SK-N-SH treated with all-trans-retinoic acid at 6 μM for 48 hours (cell line): ENCODE results near the gene TRIM25.

Source experiments
- CSDC2 ChIP-seq: fragments of 250-450 bp; sonication (Bioruptor Pico); IDR thresholded peaks from 2 replicates; pipeline ENCODE4 v1.5.0; 2020; ENCODE audit warnings: mild to moderate bottlenecking, moderate library complexity
- PPARA ChIP-seq: fragments of 250-450 bp; sonication (Bioruptor Pico); IDR thresholded peaks from 2 replicates; pipeline ENCODE4 v1.5.0; 2020; ENCODE audit warnings: mild to moderate bottlenecking, borderline replicate concordance
- TOX ChIP-seq: fragments of 250-450 bp; sonication (Bioruptor Pico); IDR thresholded peaks from 2 replicates; pipeline ENCODE4 v1.8.0; 2021; ENCODE audit warnings: mild to moderate bottlenecking, moderate library complexity, borderline replicate concordance
- ZFP30 ChIP-seq: fragments of 450-650 bp; formaldehyde crosslinking; IDR thresholded peaks from 2 replicates; pipeline ENCODE4 v1.5.0; 2022; ENCODE audit warnings: mild to moderate bottlenecking, moderate library complexity
- ZNF565 ChIP-seq: fragments of 450-650 bp; formaldehyde crosslinking; conservative IDR thresholded peaks from 2 replicates; pipeline ENCODE4 v1.5.0; 2020; ENCODE audit warnings: low read depth, mild to moderate bottlenecking, moderate library complexity
- TF ChIP-seq, protein P1 (sequence below): fragments of 250-450 bp; sonication (Bioruptor Pico); IDR thresholded peaks from 2 replicates; pipeline ENCODE4 v1.5.1; 2020; ENCODE audit warnings: low read depth, mild to moderate bottlenecking, moderate library complexity
- TF ChIP-seq, protein P2 (sequence below): fragments of 250-450 bp; sonication (Bioruptor Pico); IDR thresholded peaks from 2 replicates; pipeline ENCODE4 v1.8.0; 2020; ENCODE audit warnings: mild to moderate bottlenecking, moderate library complexity, borderline replicate concordance
- TF ChIP-seq, protein P3 (sequence below): fragments of 250-450 bp; sonication (Bioruptor Pico); IDR thresholded peaks from 2 replicates; pipeline ENCODE4 v1.5.0; 2020; ENCODE audit warnings: mild to moderate bottlenecking, moderate library complexity
- TF ChIP-seq, protein P4 (sequence below): fragments of 250-450 bp; sonication (Bioruptor Pico); IDR thresholded peaks from 2 replicates; pipeline ENCODE4 v1.8.0; 2021; ENCODE audit warnings: low read depth, mild to moderate bottlenecking, moderate library complexity, borderline replicate concordance

DNA sequence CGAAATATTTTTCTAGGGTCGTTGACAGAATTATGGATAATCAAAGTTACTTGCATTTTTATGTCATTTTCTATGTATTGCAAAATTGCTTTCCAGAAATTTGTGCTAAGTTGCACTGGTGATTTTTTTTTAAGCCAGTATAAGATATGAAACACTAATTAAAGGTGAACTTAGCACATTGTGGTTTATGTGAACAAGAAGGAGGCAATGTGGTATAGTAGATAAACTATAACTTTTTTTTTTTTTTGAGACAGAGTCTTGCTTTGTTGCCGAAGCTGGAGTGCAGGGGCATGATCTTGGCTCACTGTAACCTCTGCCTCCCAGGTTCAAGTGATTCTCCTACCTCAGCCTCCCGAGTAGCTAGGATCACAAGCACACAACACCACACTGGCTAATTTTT is 66.7 kb downstream of the TRIM25 start:
- TF ChIP-seq, protein P1, sequence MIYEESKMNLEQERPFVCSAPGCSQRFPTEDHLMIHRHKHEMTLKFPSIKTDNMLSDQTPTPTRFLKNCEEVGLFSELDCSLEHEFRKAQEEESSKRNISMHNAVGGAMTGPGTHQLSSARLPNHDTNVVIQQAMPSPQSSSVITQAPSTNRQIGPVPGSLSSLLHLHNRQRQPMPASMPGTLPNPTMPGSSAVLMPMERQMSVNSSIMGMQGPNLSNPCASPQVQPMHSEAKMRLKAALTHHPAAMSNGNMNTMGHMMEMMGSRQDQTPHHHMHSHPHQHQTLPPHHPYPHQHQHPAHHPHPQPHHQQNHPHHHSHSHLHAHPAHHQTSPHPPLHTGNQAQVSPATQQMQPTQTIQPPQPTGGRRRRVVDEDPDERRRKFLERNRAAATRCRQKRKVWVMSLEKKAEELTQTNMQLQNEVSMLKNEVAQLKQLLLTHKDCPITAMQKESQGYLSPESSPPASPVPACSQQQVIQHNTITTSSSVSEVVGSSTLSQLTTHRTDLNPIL (CRISPR knock-in tag), result no peak
- TF ChIP-seq CSDC2 (CRISPR knock-in tag) (no peak), ZFP30 (no peak), ZNF565 (CRISPR knock-in tag) (no peak), PPARA (CRISPR knock-in tag) (no peak), TOX (no peak)
- TF ChIP-seq, protein P2, sequence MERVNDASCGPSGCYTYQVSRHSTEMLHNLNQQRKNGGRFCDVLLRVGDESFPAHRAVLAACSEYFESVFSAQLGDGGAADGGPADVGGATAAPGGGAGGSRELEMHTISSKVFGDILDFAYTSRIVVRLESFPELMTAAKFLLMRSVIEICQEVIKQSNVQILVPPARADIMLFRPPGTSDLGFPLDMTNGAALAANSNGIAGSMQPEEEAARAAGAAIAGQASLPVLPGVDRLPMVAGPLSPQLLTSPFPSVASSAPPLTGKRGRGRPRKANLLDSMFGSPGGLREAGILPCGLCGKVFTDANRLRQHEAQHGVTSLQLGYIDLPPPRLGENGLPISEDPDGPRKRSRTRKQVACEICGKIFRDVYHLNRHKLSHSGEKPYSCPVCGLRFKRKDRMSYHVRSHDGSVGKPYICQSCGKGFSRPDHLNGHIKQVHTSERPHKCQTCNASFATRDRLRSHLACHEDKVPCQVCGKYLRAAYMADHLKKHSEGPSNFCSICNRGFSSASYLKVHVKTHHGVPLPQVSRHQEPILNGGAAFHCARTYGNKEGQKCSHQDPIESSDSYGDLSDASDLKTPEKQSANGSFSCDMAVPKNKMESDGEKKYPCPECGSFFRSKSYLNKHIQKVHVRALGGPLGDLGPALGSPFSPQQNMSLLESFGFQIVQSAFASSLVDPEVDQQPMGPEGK (CRISPR knock-in tag), result no peak
- TF ChIP-seq, protein P3, sequence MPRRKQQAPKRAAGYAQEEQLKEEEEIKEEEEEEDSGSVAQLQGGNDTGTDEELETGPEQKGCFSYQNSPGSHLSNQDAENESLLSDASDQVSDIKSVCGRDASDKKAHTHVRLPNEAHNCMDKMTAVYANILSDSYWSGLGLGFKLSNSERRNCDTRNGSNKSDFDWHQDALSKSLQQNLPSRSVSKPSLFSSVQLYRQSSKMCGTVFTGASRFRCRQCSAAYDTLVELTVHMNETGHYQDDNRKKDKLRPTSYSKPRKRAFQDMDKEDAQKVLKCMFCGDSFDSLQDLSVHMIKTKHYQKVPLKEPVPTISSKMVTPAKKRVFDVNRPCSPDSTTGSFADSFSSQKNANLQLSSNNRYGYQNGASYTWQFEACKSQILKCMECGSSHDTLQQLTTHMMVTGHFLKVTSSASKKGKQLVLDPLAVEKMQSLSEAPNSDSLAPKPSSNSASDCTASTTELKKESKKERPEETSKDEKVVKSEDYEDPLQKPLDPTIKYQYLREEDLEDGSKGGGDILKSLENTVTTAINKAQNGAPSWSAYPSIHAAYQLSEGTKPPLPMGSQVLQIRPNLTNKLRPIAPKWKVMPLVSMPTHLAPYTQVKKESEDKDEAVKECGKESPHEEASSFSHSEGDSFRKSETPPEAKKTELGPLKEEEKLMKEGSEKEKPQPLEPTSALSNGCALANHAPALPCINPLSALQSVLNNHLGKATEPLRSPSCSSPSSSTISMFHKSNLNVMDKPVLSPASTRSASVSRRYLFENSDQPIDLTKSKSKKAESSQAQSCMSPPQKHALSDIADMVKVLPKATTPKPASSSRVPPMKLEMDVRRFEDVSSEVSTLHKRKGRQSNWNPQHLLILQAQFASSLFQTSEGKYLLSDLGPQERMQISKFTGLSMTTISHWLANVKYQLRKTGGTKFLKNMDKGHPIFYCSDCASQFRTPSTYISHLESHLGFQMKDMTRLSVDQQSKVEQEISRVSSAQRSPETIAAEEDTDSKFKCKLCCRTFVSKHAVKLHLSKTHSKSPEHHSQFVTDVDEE (CRISPR knock-in tag), result no peak
- TF ChIP-seq, protein P4, sequence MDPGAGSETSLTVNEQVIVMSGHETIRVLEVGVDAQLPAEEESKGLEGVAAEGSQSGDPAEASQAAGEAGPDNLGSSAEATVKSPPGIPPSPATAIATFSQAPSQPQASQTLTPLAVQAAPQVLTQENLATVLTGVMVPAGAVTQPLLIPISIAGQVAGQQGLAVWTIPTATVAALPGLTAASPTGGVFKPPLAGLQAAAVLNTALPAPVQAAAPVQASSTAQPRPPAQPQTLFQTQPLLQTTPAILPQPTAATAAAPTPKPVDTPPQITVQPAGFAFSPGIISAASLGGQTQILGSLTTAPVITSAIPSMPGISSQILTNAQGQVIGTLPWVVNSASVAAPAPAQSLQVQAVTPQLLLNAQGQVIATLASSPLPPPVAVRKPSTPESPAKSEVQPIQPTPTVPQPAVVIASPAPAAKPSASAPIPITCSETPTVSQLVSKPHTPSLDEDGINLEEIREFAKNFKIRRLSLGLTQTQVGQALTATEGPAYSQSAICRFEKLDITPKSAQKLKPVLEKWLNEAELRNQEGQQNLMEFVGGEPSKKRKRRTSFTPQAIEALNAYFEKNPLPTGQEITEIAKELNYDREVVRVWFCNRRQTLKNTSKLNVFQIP (CRISPR knock-in tag), result no peak
